Activated T-cell treated with anti-CD3 and anti-CD28 coated beads, Interleukin-2, amount 50 U/mL, for 1 hour (primary cell): ENCODE data around the gene ZFHX3.

Experiments used
- DNase-seq: peaks from one replicate; pipeline ENCODE4 v3.0.0-alpha.2; 2020

ZFHX3 gene

GRCh38 chr16:72946474-72947194 is 101.3 kb downstream of the ZFHX3 start:
- DNase-seq = no peak

DNA sequence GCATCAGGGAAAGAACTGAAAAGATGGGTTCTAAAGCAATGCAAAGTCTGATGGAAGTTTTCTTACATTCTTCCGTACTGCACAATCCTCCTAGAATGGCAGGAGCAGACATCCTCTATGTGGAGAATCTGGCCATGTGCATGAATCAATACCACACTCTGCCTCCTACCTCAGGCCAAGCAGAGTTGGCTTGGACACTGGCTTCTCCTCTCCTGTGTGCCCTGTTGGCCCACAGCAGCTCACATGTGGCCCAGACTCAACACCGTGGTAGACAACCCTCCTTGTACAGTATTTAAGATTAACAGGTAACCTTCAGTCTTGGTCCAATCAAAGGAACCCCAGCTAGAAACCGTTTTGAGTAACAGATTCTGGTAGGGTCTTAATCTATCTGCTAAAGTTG is 101.9 kb downstream of the ZFHX3 start:
- no peak for DNase-seq

DNA sequence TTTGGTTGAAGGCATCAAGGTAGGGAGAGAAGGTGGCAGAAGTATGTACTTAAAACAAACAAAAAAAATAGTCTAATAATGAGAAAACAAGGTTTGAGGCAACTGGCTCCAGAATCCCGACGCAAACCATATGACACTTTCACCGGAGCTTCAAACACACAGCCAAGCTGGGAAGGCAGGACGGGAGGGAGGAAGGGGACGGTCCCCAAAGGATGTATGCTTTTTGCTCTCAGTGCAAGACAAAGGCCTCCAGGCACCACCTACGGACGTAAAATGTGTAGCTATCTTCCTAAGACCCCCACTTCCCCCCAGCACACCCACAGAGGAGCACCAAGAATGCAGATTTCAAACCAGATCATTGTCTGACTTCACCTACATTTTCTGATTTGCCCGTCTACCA is 102.3 kb downstream of the ZFHX3 start:
- no peak for DNase-seq

GRCh38 chr16:72944757-72945485 is 103.0 kb downstream of the ZFHX3 start:
- DNase-seq = no peak

DNA sequence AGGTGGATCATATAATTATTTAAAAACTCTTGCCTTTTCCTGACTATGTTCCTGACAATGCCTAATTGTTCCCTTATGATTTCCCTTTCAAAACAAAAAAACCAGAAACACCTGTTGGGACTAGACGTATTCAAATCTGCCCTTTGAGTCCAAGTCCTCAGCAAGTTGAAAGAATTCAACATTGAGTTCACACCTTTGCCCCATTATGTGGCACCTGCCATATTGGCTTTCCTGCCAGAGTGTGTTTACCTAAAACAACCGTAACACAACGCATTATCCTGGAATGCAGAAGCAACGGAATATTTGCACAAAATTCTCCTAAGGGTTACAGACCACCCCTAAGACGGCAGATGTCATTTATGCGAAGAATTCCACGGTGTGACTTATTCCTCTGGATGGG is 105.9 kb downstream of the ZFHX3 start:
- DNase-seq = no peak

GRCh38 chr16:72940886-72941285 is 107.0 kb downstream of the ZFHX3 start:
- DNase-seq = no peak

DNA sequence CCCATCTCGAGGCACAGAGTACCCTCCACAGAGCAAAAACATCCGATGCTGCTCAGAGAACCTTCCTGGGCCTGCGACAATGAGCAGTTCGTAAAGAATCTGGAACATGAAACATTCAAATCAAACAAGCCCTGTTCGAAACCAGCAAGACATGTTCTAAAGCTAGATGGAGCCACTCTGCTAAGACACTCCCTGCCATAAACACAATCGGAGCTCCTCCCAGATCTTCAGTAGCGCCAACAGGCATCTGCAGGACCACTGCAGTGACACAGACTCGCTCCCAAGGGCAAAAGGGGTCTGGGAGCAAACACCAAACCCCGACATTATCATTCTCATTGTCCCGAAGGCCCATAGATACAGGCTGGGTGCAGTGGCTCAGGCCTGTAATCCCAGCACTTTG is 108.7 kb downstream of the ZFHX3 start:
- no peak for DNase-seq

GRCh38 chr16:72938795-72939164 is 109.1 kb downstream of the ZFHX3 start:
- no peak for DNase-seq

GRCh38 chr16:72937916-72938794 is 109.8 kb downstream of the ZFHX3 start:
- DNase-seq = no peak

GRCh38 chr16:72937360-72937759 is 110.6 kb downstream of the ZFHX3 start:
- DNase-seq = no peak

DNA sequence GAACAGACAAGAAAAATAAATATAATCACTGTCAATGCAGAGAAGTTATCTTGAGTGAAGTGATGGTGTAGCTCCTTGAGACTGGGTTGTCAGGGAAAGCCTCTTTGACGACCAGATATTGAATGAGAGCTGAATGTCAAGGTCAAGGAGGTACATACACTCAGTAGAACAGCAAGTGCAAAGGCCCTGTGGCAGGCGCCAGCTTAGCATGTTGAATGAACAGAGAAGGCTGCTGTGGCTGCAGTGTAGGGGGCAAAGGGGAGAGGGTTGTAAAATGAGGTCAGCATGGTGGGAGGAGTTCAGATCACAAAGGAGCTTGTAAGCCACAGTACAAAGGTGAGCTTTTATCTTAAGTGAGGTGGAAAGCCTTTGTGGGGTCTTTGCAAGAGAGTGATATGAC is 111.5 kb downstream of the ZFHX3 start:
- no peak for DNase-seq

GRCh38 chr16:72935896-72936295 is 112.0 kb downstream of the ZFHX3 start:
- no peak for DNase-seq

- DNase-seq = no peak
Observed at GRCh38 chr16:72934636-72935403, 113.1 kb downstream of the ZFHX3 start.

DNA sequence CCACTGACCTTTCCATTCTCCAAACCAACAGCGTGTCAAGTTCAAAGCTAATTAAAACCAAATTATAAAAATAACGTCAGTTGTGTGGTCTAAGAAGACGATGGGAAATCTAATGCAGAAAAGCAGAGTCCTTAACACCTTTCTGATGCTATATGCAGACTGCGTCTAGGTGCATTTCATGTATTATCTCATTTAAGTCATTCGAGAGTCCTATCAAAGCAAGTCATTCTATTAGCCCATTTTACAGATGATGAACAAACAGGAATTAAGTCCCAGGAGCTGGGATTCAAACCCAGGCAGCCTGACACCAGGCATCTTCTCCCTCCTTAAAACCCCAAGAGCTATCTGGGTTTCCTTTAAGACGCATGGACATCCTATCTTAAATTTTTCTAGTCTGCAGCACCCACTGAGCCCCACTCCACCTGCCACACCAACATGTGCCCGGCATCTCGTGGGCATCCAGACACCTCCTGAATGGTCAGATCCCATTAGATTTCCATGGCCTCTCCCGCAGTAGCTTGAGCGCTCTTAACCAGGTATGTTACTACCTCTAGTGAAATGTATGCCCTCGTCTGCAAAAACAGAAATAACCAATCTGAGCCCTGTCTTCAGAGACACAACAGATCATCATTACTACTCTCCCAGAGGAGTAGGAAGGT is 115.1 kb downstream of the ZFHX3 start:
- DNase-seq = no peak

DNA sequence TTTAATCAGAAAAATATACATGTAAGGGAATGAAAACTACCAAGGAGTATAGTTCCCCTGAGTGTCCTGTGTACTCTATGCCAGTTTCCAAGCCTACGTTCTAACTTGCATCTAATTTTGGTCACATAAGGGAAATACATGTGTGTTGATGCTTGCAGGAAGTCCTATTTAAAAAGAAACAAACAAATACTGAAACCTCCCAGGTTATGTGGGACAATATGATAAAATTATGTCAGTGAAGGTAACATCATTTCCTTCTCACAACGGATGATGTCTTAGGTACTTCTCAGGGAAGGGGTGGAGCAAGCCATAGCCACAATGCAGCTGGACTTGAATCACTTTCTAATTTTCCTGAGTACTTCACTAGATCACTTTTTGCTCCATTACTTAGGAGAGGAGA is 115.9 kb downstream of the ZFHX3 start:
- DNase-seq = no peak

GRCh38 chr16:72930396-72930795 is 117.5 kb downstream of the ZFHX3 start:
- no peak for DNase-seq

DNA sequence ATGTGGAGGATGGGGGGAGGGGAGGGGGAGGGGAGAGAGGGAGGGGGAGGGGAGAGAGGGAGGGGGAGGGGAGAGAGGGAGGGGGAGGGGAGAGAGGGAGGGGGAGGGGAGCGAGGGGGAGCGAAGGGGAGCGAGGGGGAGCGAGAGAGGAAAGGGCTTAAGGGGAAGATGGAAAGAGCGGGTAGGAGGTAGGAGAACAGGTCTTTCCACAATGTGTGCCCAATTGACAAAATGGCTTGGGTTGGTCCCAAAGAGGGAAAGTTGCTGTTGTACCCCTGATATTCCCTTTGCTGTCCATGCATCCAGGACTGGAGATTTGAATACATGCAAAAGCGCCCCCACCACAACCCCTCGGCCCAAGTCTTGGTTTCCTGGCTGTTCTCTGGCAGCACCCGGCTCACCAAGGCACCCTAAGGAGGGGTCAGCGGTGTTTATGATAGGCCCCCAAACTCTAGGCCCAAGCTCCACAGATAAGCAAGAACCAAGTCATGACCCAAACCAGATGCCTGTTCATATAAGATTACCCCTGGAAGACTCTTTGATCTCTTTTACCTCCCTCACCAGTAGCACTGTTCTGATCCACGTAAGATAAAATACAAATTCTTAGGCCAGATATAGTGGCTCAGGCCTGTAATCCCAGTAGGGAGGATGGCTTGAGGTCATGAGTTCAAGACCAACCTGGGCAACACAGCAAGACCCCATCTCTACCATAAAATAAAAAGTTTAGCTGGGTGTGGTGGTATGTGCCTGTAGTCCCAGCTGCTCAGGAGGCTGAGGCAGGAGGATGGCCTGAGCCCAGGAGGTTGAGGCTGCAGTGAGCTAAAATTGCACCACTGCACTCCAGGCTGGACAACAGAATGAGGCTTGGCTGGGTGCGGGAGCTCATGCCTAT is 119.6 kb downstream of the ZFHX3 start:
- no peak for DNase-seq

- DNase-seq = no peak
Observed at GRCh38 chr16:72927199-72928089, 120.5 kb downstream of the ZFHX3 start.

DNA sequence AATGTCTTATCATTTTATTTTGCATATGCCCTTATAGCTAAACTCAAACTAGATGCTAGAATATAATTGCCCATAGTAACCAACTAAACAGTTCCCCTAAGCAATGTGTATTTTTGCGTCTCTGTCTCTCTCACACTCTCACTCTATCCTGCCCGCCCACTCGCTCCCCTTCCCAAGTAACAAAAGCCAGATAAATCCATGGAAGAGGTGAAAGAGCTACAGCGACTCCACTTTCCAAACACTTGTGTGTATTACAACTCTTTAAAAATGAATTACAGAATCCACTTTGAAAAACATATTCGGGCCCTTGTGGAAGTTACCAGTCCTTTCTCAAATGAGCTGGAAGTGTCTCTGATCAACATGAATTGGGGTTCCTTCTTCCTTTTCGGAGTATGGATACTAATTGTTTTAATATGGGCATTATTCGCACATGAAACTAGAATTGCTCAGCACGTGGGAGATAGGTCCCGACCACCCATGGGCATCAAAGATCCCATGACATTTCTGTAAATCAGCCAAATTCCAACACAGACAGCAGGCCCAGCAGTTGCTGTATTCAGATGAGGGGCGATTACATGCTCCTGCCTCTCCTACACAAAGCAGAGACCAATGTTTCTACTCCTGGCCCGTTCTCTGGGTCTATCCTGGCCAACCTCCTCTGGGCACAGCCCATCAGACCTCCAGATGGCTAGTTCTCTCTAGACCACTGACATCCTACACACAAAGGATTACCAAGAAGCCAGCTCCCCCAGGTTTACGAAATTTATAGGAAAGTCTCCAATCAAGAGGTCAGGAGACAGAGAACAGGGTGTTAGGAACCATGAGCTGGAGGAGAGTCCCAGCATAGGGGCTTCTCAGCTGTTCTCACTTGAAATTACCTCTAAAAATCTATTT is 121.5 kb downstream of the ZFHX3 start:
- no peak for DNase-seq
